Fibroblast of villous mesenchyme (primary cell): ENCODE measurements around the gene THAP2. TPM values are rescaled to one million over a fixed set of nuclear protein-coding genes. Genes with fewer than 3 reads are reported as not detected.

Experiments used
- DNase-seq: peaks from one replicate; pipeline ENCODE4 v3.0.0-alpha.2; 2010; ENCODE audit warnings: low read depth
- H3K4me3 ChIP-seq: 2 replicates; pipeline ENCODE4 v1.5.1; 2011; ENCODE audit warnings: low read depth, mild to moderate bottlenecking, low read length
- CTCF ChIP-seq: IDR thresholded peaks from 2 replicates; pipeline ENCODE4 v1.5.1; 2012; ENCODE audit warnings: low read depth, mild to moderate bottlenecking, low read length; ENCODE audit not compliant: insufficient read depth
- total RNA-seq: library from RNA; depleted of rRNA; stranded (reverse); fragments of >200 nt; gene quantifications from 2 replicates; pipeline ENCODE4 v1.2.3, GENCODE V29; 2012

Gene THAP2
- total RNA-seq = 2.6 and 6.0 TPM in 2 replicates

GRCh38 chr12:71663561-71664410, at the start of gene THAP2, which contains the start of gene ZFC3H1:
Gene THAP2 (plus strand): TSS chr12:71664301. CDS start chr12:71664510, 209 bp downstream.
Gene ZFC3H1 (minus strand): TSS chr12:71663848. CDS start chr12:71663610, 238 bp downstream.
- peak within 1 kb of the TSS; percentile 86 for H3K4me3 ChIP-seq
- DNase-seq = peak; percentile 99
- TF ChIP-seq CTCF = peak; percentile 33

- no peak for TF ChIP-seq CTCF
- no peak overlapping the region for H3K4me3 ChIP-seq
- no peak for DNase-seq
Measured at GRCh38 chr12:71621938-71622337, 42.2 kb upstream of the THAP2 start.

GRCh38 chr12:71625476-71625875, 38.6 kb upstream of the THAP2 start:
- H3K4me3 ChIP-seq = no peak overlapping the region
- TF ChIP-seq CTCF = no peak
- no peak for DNase-seq

- no peak for DNase-seq
- no peak for TF ChIP-seq CTCF
- no peak overlapping the region for H3K4me3 ChIP-seq
Measured at GRCh38 chr12:71626098-71626497, 38.0 kb upstream of the THAP2 start.

- H3K4me3 ChIP-seq = no peak overlapping the region
- no peak for DNase-seq
- TF ChIP-seq CTCF = no peak
Measured at GRCh38 chr12:71626768-71627167, 37.3 kb upstream of the THAP2 start.

- no peak for TF ChIP-seq CTCF
- no peak overlapping the region for H3K4me3 ChIP-seq
- DNase-seq = no peak
Measured at GRCh38 chr12:71627438-71628002, 36.6 kb upstream of the THAP2 start.
